Activated CD8-positive, alpha-beta memory T cell treated with anti-CD3 and anti-CD28 coated beads for 24 hours (primary cell): ENCODE results near the gene UGT1A10.
"Not testable (repeated sequence)": the region's sequence is repeated elsewhere in the genome, so short reads cannot be mapped to it uniquely, and the experiment has no call there.

Experiments
- DNase-seq: peaks from one replicate; pipeline ENCODE4 v3.0.0-alpha.2; 2020

The UGT1A10 gene

DNA sequence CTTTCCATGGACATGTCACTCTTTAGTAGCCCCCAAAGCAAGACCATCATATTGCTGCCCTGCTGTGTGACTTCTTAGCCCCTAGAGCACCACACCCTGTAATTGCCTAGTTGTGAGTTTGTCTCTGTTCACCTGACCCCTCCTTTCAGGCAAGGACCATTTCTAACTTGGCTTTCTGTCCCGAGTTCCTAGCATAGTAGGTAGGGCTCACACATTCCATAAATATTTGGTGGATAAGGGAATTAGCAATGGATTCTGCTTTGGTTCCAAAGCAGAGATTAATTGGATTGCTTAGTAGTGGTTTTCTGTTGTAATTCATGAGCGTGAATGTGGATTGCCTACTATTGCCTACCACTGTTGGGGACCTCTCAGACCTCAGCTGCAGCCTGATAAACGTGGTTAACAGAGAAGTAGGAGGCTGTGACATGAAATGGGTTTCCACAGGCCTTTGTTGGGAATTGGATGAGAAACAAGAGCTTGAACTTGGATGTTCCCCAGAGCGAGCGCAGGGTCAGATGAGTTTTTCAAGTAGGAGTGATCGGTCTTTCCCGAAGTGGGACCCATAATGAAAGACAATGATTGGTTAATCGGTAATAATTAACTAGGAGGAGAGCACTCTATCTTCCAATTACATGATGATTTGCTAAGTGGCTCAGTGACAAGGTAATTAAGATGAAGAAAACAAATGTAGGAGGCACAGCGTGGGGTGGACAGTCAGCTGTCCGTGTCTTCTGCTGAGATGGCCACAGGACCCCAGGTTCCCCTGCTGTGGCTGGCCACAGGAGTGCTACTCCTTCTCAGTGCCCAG, 110.4 kb downstream of the UGT1A10 start:
- no peak for DNase-seq

GRCh38 chr2:233747283-233747544, 111.0 kb downstream of the UGT1A10 start:
- no peak for DNase-seq

DNA sequence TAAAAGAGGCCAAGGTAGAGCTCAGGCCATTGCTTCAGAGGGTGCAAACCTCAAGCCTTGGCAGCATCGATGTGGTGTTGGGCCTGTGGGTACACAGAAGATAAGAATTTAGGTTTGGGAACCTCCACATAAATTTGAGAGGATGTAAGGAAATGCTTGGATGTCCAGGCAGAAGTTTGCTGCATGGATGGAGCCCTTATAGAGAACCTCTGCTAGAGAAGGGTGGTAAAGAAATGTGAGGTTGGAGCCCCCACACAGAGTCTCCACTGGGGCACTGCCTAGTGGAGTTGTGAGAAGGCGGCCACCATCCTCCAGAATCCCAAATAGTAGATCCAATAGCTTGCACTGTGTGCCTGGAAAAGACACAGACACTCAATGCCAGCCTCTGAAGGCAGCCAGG, 114.4 kb downstream of the UGT1A10 start:
- DNase-seq, result not testable (repeated sequence)

- DNase-seq, result not testable (repeated sequence)
Observed at GRCh38 chr2:233751212-233752009, 115.2 kb downstream of the UGT1A10 start.

- DNase-seq, result no peak
Observed at GRCh38 chr2:233754872-233755611, 118.8 kb downstream of the UGT1A10 start.

DNA sequence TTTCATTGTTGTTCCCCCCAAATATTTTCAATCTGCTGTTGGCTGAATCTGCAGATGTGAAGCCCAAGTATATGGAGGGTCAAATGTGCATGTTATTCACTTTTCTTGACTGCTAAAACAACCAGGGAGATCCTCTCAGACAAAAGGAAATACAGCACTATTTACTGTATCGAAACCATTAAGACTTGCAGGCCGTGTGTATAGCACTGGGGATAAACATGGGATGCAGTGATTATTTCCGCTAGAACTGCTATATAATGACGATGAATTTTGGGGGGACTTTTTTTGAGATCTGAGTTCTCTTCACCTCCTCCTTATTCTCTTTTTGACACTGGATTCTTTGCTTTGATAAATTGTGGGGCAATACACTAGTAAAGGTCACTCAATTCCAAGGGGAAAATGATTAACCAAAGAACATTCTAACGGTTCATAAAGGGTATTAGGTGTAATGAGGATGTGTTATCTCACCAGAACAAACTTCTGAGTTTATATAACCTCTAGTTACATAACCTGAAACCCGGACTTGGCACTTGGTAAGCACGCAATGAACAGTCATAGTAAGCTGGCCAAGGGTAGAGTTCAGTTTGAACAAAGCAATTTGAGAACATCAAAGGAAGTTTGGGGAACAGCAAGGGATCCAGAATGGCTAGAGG, 120.3 kb downstream of the UGT1A10 start:
- DNase-seq, result no peak

DNA sequence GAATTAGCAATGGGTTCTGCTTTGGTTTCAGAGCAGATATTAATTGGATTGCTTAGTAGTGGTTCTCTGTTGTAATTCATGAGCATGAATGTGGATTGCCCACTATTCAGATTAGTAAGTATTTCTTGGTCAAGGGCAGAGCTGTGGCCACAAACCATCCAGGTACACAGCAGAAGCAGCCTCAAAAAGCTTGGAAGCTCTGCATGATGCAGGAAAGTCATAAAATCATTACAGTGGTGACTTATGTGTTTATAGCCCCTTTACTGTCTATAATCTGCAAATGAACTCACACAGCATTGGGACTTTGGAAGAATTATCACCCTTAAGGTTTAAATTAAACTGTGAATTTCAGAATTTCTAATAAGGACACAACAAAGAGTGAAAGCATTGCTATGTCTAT, 121.9 kb downstream of the UGT1A10 start:
- DNase-seq, result no peak

DNA sequence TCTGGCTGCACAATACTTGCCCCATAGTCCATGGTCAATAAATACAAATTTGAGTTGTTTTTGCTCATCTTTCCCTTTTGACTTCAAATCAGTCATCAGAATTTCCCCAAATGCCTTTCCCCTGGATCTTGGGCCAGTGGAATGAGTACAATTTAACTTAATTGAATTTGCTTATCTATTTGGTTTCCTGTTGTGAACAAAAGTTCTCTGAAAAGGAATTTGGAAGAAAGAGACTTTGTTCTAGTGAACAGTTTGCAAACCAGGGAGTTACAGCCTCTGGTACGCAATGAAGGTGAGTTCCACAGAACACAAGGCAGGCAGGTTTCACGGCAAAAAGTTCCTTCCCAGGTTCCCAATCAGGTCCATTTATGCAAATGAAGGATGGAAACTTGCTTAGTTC, 122.6 kb downstream of the UGT1A10 start:
- DNase-seq, result no peak

GRCh38 chr2:233760043-233760442, 123.8 kb downstream of the UGT1A10 start, which contains the start of gene UGT1A1:
UGT1A1 (plus strand) TSS chr2:233760270; CDS start chr2:233760288, 18 bp downstream.
- DNase-seq, result no peak

- DNase-seq, result no peak
Observed at GRCh38 chr2:233761040-233761769, 125.0 kb downstream of the UGT1A10 start.

- no peak for DNase-seq
Observed at GRCh38 chr2:233764264-233764663, 128.0 kb downstream of the UGT1A10 start.

DNA sequence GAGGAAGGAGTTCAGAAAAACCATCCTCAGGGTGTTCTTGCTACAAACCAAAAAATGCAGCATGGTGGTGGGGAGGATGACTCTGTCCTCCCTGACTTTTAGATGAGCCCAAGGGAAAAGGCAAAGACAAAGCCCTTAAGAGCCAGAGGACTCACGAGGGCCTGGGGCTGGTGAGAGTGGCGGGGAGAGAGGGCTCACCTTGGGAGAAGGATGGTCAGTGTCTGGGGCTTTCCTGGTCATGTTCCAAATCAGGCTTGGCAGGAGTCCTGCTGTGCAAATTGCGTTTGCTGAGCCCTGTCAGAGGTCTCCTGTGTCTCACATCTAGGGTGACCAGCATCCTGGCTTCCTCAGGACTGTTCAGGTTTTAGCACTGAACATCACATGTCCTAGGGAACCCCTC, 128.5 kb downstream of the UGT1A10 start:
- DNase-seq, result no peak

DNA sequence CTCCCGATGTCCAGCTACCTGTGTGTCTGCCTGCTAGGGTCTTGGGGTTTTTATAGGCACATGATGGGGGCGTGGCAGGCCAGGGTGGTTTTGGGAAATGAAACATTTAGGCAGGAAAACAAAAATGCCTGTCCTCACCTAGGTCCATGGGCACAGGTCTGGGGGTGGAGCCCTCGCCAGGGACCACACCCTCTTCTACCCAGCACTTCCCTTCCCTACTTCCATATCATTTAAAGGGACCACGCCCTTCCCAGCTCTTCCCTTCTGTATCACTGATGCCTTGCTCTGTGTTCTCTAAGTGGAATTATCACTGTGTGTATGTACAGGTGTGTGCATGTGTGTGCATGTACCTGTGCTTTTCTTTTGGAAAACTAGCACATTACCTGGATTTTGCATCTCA, 130.2 kb downstream of the UGT1A10 start:
- no peak for DNase-seq

DNA sequence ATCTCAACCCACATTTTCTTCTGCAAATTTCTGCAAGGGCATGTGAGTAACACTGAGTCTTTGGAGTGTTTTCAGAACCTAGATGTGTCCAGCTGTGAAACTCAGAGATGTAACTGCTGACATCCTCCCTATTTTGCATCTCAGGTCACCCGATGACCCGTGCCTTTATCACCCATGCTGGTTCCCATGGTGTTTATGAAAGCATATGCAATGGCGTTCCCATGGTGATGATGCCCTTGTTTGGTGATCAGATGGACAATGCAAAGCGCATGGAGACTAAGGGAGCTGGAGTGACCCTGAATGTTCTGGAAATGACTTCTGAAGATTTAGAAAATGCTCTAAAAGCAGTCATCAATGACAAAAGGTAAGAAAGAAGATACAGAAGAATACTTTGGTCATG, 131.8 kb downstream of the UGT1A10 start:
- DNase-seq, result no peak

DNA sequence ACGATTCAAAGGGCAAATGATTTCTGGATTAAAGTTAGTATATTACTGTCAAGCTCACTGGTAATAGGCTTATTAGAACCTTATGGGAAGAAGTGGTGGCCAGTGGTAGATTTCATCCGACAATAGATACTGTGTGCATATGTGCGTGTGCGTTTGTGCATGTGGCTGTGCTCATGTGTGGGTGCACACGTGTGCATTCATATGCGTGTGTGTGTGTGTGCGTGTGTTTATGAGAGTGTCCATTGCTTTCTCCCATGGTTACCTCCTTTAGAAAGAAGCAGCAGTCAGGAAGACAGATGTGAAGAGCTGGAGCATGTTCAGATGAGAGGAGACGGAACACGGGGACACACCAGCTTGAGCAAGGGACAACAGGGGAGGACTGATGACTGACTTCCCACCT, 133.0 kb downstream of the UGT1A10 start:
- no peak for DNase-seq

- no peak for DNase-seq
Observed at GRCh38 chr2:233772153-233772552, 135.9 kb downstream of the UGT1A10 start.

DNA sequence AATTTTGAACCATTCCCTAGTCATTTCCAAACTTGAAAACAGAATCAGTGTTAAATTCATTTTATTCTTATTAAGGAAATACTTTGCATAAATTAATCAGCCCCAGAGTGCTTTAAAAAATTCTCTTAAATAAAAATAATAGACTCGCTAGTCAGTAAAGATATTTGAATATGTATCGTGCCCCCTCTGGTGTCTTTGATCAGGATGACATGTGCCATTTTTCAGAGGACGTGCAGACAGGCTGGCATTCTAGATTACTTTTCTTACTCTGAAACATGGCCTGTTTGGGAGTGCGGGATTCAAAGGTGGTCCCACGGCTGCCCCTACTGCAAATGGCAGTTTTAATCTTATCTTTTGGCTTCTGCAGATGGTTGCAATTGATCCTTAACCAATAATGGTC, 136.3 kb downstream of the UGT1A10 start:
- no peak for DNase-seq

GRCh38 chr2:233773854-233774253, 137.6 kb downstream of the UGT1A10 start:
- no peak for DNase-seq

GRCh38 chr2:233775414-233775813, 139.2 kb downstream of the UGT1A10 start:
- no peak for DNase-seq

- DNase-seq, result no peak
Observed at GRCh38 chr2:233778030-233778429, 141.8 kb downstream of the UGT1A10 start, which contains the start of gene MROH2A. MROH2A (plus strand) TSS chr2:233778330; CDS start chr2:233779359, 1,029 bp downstream.

DNA sequence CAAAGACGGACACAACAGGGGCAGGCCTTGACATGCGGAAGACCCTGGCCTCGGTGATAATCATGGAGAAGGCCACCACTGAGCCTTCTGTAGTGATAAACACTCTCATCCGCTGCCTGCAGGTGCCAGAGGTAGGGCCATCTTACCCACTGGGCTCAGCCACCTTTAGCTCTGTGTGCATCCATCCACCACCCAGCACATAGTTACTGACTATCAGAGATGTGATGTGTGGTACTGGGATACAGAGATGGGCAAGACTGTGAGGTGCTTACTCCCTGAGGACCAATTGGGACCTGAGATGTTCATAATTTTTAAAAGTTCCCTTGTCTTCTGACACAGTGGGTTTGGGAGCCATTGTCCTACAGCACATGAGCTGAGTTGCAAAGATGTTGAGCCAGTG, 143.5 kb downstream of the UGT1A10 start:
- no peak for DNase-seq

DNA sequence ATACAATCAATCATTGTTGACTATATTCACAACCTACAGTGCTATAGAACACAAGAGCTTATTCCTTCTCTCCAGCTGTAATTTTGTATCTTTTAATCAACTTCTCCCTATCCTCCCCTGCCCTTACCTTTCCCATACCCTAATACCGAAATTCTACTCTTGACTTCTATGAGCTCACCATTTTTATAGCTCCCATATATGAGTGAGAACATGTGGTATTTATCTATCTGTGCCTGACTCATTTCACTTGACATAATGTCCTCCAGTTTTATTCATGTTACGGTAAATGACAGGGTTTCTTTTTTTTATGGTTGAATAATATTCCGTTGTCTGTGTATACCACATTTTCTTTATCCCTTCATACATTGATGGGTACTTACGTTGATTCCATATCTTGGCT, 144.5 kb downstream of the UGT1A10 start:
- DNase-seq, result no peak
